ENCODE data around the gene PLXDC2. TPM values are rescaled to one million over a fixed set of nuclear protein-coding genes. Genes with fewer than 3 reads are reported as not detected.

The PLXDC2 gene
- total RNA-seq, 1 experiment from 2014 or later = 0.20 TPM

DNA sequence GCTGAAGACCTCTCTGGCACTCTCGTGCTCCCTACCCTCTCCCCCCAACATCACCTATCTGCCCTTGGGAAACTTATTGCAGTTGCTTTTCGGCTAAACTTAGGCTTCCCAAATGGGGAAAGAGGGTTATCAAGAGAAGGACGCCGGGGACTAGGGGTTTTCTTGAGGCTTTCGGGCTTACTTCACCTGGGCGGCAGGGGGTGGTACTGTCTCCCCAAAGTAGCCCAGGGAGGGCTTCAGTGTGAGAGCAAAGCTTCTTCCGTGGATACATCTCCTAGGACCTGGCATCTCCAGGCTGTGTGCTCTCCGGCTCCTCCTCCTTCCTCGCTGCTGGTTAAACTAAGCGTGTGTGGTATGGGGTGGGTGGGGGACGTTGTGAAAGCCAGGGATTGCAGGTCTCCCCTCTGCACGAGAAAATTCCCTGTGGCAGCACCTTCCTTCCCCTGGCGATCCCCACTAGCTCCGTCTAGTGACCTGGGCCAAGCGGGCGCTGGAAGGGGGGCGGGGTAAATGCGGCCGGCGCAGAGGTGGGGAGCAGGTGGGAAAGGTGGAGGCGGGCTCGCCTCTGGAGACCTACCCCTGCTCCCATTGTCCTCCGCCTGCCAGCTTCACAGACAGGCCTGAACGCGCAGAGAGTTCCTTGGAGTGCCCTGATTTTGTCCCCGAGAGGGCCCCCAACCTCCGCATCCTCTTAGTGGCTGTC is 1.1 kb downstream of the PLXDC2 start:
- H3K4me1 ChIP-seq (ENCODE audit: control insufficient read depth in 1 of 2, insufficient read depth in 2 of 2, low read length in 2 of 2) = no peaks in the 10 kb centered on the region
- ChIA-PET RAD21 (ENCODE audit: low non-redundant PET in 1 of 2, low total read pairs in 2 of 2, uncharacterized antibody in 2 of 2, unreplicated experiment in 2 of 2) (no interaction called here), POLR2A (no interaction called here), CTCF (no interaction called here)
- BruUV-seq (replicated peaks) = no TSS peak
- H3K4me3 ChIP-seq (replicated peaks in 1 of 2; ENCODE audit: low read depth in 1 of 2, low read length in 2 of 2) = no peak overlapping the region
- H3K9ac ChIP-seq (ENCODE audit: low read length) = no peak overlapping the region
- H3K36me3 ChIP-seq (ENCODE audit: control insufficient read depth in 1 of 2, insufficient read depth in 2 of 2, low read length in 2 of 2) = no peaks in the 10 kb centered on the region
- H3K4me2 ChIP-seq (ENCODE audit: low read length) = no peak overlapping the region
- TF ChIP-seq FOSL1 (IDR thresholded peaks at IDR 0.05; ENCODE audit: low read depth) (no peak), CEBPB (IDR thresholded peaks at IDR 0.05; ENCODE audit: low read depth) (no peak), CBX3 (IDR thresholded peaks at IDR 0.05; ENCODE audit: low read depth) (no peak), POLR2A (IDR thresholded peaks at IDR 0.05; ENCODE audit: borderline replicate concordance, extremely low read depth, insufficient read depth, insufficient read length) (no peak), RAD21 (IDR thresholded peaks at IDR 0.05; ENCODE audit: low read depth) (no peak), EZH2phosphoT487 (IDR thresholded peaks at IDR 0.05; ENCODE audit: borderline replicate concordance) (no peak)
- no peaks in the 10 kb centered on the region for H4K20me1 ChIP-seq (ENCODE audit: insufficient read depth)
- DNase-seq (ENCODE audit: low read depth, low spot score) (no peak), ATAC-seq (no peak)
- H3K9me2 ChIP-seq (ENCODE audit: insufficient read depth) = no peaks in the 10 kb centered on the region
- H3K27me3 ChIP-seq (ENCODE audit: insufficient read depth, low read length) = no peaks in the 10 kb centered on the region
- intact Hi-C loops (cut with micrococcal nuclease) = loop anchor here (10.0 kb wide), 1 partner anchor 947 kb away; no protein-coding TSS in a partner anchor
- no peak overlapping the region for H2AFZ ChIP-seq (ENCODE audit: low read depth, low read length, poor library complexity, severe bottlenecking)
- H3K9me3 ChIP-seq (ENCODE audit: control insufficient read depth in 1 of 2, insufficient read depth in 1 of 2, low read depth in 1 of 2, low read length in 2 of 2) = peaks cover 0 to 2% of the 10 kb centered on the region in 2 experiments; a peak in 2 of 4 replicates
- H3K79me2 ChIP-seq (ENCODE audit: insufficient read depth, low read length) = no peaks in the 10 kb centered on the region
- H3K27ac ChIP-seq (ENCODE audit: low read depth, low read length) = no peak overlapping the region

DNA sequence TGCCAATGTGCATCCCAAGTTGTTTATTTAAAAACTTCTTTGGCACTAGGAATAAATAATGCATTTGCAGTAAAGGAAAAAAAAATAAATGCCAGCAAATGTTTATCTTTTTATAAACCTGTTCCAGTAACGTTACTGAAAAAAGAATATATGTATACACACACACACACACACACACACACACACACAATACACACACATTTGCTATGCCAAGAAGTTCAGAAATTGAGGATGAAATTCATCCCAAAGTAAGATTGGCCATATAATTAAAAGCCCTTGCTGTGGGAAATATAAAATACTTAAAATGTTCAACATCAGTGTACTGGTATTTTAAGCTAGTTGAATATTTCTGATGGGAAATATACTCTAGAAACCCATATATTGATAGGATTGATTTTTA is 2.6 kb downstream of the PLXDC2 start:
- Histone ChIP-seq H3K9ac (ENCODE audit: low read length) (no peak overlapping the region), H3K4me3 (replicated peaks in 1 of 2; ENCODE audit: low read depth in 1 of 2, low read length in 2 of 2) (no peak overlapping the region), H4K20me1 (ENCODE audit: insufficient read depth) (no peaks in the 10 kb centered on the region), H3K36me3 (ENCODE audit: control insufficient read depth in 1 of 2, insufficient read depth in 2 of 2, low read length in 2 of 2) (no peaks in the 10 kb centered on the region), H3K9me2 (ENCODE audit: insufficient read depth) (no peaks in the 10 kb centered on the region), H2AFZ (ENCODE audit: low read depth, low read length, poor library complexity, severe bottlenecking) (no peak overlapping the region), H3K27ac (ENCODE audit: low read depth, low read length) (no peak overlapping the region), H3K79me2 (ENCODE audit: insufficient read depth, low read length) (no peaks in the 10 kb centered on the region), H3K9me3 (ENCODE audit: control insufficient read depth in 1 of 2, insufficient read depth in 1 of 2, low read depth in 1 of 2, low read length in 2 of 2) (peaks cover 0 to 4% of the 10 kb centered on the region in 2 experiments; a peak in 2 of 4 replicates), H3K27me3 (ENCODE audit: insufficient read depth, low read length) (no peaks in the 10 kb centered on the region), H3K4me1 (ENCODE audit: control insufficient read depth in 1 of 2, insufficient read depth in 2 of 2, low read length in 2 of 2) (no peaks in the 10 kb centered on the region), H3K4me2 (ENCODE audit: low read length) (no peak overlapping the region)
- POLR2A ChIA-PET = no interaction called here
- no TSS peak for BruUV-seq (replicated peaks)
- DNase-seq (ENCODE audit: low read depth, low spot score) (no peak), ATAC-seq (no peak)
- intact Hi-C loops (cut with micrococcal nuclease) = loop anchor here (1.0 to 10.0 kb wide), 2 partner anchors 946 to 1036 kb away; no protein-coding TSS in a partner anchor
- CTCF ChIA-PET = interaction anchor here (0.9 to 1.2 kb wide), 2 partner anchors 950 to 1036 kb away, joined by 4 to 8 read pairs; no protein-coding TSS in a partner anchor
- RAD21 ChIA-PET (ENCODE audit: low non-redundant PET in 1 of 2, low total read pairs in 2 of 2, uncharacterized antibody in 2 of 2, unreplicated experiment in 2 of 2) = no interaction called here
- TF ChIP-seq CBX3 (IDR thresholded peaks at IDR 0.05; ENCODE audit: low read depth) (no peak), SRF (IDR thresholded peaks at IDR 0.05; ENCODE audit: low read depth) (no peak), EGR1 (IDR thresholded peaks at IDR 0.05; ENCODE audit: low read depth) (no peak), SIN3A (IDR thresholded peaks at IDR 0.05; ENCODE audit: low read depth) (no peak), TCF7L2 (IDR thresholded peaks at IDR 0.05; ENCODE audit: borderline replicate concordance, extremely low read depth, insufficient read depth, insufficient read length) (no peak), SP1 (IDR thresholded peaks at IDR 0.05; ENCODE audit: low read depth) (no peak), POLR2A (IDR thresholded peaks at IDR 0.05; ENCODE audit: borderline replicate concordance, extremely low read depth, insufficient read depth, insufficient read length) (no peak), ZNF274 (IDR thresholded peaks at IDR 0.05; ENCODE audit: low read depth, low read length) (no peak)
- TF ChIP-seq, protein P1, sequence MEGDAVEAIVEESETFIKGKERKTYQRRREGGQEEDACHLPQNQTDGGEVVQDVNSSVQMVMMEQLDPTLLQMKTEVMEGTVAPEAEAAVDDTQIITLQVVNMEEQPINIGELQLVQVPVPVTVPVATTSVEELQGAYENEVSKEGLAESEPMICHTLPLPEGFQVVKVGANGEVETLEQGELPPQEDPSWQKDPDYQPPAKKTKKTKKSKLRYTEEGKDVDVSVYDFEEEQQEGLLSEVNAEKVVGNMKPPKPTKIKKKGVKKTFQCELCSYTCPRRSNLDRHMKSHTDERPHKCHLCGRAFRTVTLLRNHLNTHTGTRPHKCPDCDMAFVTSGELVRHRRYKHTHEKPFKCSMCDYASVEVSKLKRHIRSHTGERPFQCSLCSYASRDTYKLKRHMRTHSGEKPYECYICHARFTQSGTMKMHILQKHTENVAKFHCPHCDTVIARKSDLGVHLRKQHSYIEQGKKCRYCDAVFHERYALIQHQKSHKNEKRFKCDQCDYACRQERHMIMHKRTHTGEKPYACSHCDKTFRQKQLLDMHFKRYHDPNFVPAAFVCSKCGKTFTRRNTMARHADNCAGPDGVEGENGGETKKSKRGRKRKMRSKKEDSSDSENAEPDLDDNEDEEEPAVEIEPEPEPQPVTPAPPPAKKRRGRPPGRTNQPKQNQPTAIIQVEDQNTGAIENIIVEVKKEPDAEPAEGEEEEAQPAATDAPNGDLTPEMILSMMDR (IDR thresholded peaks at IDR 0.05 in 2 of 3, conservative IDR thresholded peaks at IDR 0.05 in 1 of 3; ENCODE audit: borderline replicate concordance in 1 of 3, insufficient read depth in 1 of 3, low read depth in 2 of 3, low read length in 2 of 3) = no peak
- TF ChIP-seq, protein P2, sequence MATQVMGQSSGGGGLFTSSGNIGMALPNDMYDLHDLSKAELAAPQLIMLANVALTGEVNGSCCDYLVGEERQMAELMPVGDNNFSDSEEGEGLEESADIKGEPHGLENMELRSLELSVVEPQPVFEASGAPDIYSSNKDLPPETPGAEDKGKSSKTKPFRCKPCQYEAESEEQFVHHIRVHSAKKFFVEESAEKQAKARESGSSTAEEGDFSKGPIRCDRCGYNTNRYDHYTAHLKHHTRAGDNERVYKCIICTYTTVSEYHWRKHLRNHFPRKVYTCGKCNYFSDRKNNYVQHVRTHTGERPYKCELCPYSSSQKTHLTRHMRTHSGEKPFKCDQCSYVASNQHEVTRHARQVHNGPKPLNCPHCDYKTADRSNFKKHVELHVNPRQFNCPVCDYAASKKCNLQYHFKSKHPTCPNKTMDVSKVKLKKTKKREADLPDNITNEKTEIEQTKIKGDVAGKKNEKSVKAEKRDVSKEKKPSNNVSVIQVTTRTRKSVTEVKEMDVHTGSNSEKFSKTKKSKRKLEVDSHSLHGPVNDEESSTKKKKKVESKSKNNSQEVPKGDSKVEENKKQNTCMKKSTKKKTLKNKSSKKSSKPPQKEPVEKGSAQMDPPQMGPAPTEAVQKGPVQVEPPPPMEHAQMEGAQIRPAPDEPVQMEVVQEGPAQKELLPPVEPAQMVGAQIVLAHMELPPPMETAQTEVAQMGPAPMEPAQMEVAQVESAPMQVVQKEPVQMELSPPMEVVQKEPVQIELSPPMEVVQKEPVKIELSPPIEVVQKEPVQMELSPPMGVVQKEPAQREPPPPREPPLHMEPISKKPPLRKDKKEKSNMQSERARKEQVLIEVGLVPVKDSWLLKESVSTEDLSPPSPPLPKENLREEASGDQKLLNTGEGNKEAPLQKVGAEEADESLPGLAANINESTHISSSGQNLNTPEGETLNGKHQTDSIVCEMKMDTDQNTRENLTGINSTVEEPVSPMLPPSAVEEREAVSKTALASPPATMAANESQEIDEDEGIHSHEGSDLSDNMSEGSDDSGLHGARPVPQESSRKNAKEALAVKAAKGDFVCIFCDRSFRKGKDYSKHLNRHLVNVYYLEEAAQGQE (IDR thresholded peaks at IDR 0.05; ENCODE audit: low read depth) = no peak
- TF ChIP-seq, protein P3, sequence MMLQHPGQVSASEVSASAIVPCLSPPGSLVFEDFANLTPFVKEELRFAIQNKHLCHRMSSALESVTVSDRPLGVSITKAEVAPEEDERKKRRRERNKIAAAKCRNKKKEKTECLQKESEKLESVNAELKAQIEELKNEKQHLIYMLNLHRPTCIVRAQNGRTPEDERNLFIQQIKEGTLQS (IDR thresholded peaks at IDR 0.05) = no peak

All from HCT116 (cell line).